Memory B cell (primary cell): ENCODE results near the gene FUBP1.
"Not testable (repeated sequence)": the region's sequence is repeated elsewhere in the genome, so short reads cannot be mapped to it uniquely, and the experiment has no call there.

Experiments used
- ATAC-seq: fragments of 150-1000 bp; cut with Tn5 transposase; 2 replicates; pipeline ENCODE4 v1.10.0; 2021; ENCODE audit warnings: low read depth, mild to moderate bottlenecking, moderate library complexity
- DNase-seq, 2 donors: peaks; one replicate each; pipeline ENCODE4 v3.0.0; 2022; ENCODE audit warnings: low spot score in 2 of 2
- H3K27ac Mint-ChIP-seq: one replicate; pipeline ENCODE4 v1.8.0; 2022; ENCODE audit warnings: mild to moderate bottlenecking, moderate library complexity, mixed read lengths
- H3K27me3 Mint-ChIP-seq: one replicate; pipeline ENCODE4 v1.8.0; 2022; ENCODE audit warnings: mixed read lengths
- H3K36me3 Mint-ChIP-seq: one replicate; pipeline ENCODE4 v1.8.0; 2022; ENCODE audit warnings: mild to moderate bottlenecking, mixed read lengths
- H3K4me1 Mint-ChIP-seq: one replicate; pipeline ENCODE4 v1.8.0; 2022; ENCODE audit warnings: mixed read lengths
- H3K4me3 Mint-ChIP-seq: one replicate; pipeline ENCODE4 v1.8.0; 2022; ENCODE audit warnings: mild to moderate bottlenecking, moderate library complexity, mixed read lengths
- H3K9me3 Mint-ChIP-seq: one replicate; pipeline ENCODE4 v1.8.0; 2022; ENCODE audit warnings: mixed read lengths

FUBP1 gene

GRCh38 chr1:77948841-77949424, 29.9 kb downstream of the FUBP1 start:
- Mint-ChIP-seq H3K27me3 (no peaks in the 10 kb centered on the region), H3K27ac (no peak overlapping the region), H3K9me3 (no peaks in the 10 kb centered on the region), H3K4me1 (peaks cover 15% of the 10 kb centered on the region), H3K4me3 (no peak overlapping the region), H3K36me3 (peaks cover 28% of the 10 kb centered on the region)
- ATAC-seq, result peak; percentile 60
- DNase-seq, result no peak

- no peak for DNase-seq
- H3K27ac Mint-ChIP-seq, result no peak overlapping the region
- no peak overlapping the region for H3K4me3 Mint-ChIP-seq
- H3K4me1 Mint-ChIP-seq, result peaks cover 5% of the 10 kb centered on the region
- H3K27me3 Mint-ChIP-seq, result no peaks in the 10 kb centered on the region
- H3K9me3 Mint-ChIP-seq, result no peaks in the 10 kb centered on the region
- H3K36me3 Mint-ChIP-seq, result peaks cover 28% of the 10 kb centered on the region
- ATAC-seq, result no peak
Measured at GRCh38 chr1:77945345-77945744, 33.5 kb downstream of the FUBP1 start.

GRCh38 chr1:77942400-77943140, 36.3 kb downstream of the FUBP1 start:
- Mint-ChIP-seq H3K4me3 (no peak overlapping the region), H3K27me3 (no peaks in the 10 kb centered on the region), H3K9me3 (no peaks in the 10 kb centered on the region), H3K36me3 (peaks cover 18% of the 10 kb centered on the region), H3K4me1 (peaks cover 2% of the 10 kb centered on the region), H3K27ac (peak overlapping the region; percentile 39)
- no peak for ATAC-seq
- DNase-seq, result no peak

GRCh38 chr1:77940921-77941570, 37.8 kb downstream of the FUBP1 start:
- H3K4me3 Mint-ChIP-seq, result no peak overlapping the region
- ATAC-seq (no peak), DNase-seq (no peak)
- H3K27ac Mint-ChIP-seq, result peak overlapping the region; percentile 4
- H3K4me1 Mint-ChIP-seq, result peaks cover 2% of the 10 kb centered on the region
- peaks cover 15% of the 10 kb centered on the region for H3K36me3 Mint-ChIP-seq
- no peaks in the 10 kb centered on the region for H3K9me3 Mint-ChIP-seq
- H3K27me3 Mint-ChIP-seq, result no peaks in the 10 kb centered on the region

- peaks cover 9% of the 10 kb centered on the region for H3K36me3 Mint-ChIP-seq
- ATAC-seq (no peak), DNase-seq (no peak)
- H3K27me3 Mint-ChIP-seq, result no peaks in the 10 kb centered on the region
- no peak overlapping the region for H3K4me3 Mint-ChIP-seq
- no peak overlapping the region for H3K27ac Mint-ChIP-seq
- no peaks in the 10 kb centered on the region for H3K9me3 Mint-ChIP-seq
- peaks cover 2% of the 10 kb centered on the region for H3K4me1 Mint-ChIP-seq
Measured at GRCh38 chr1:77938651-77939050, 40.2 kb downstream of the FUBP1 start.

- Mint-ChIP-seq H3K4me3 (no peak overlapping the region), H3K27me3 (no peaks in the 10 kb centered on the region), H3K4me1 (peaks cover 7% of the 10 kb centered on the region), H3K27ac (no peak overlapping the region), H3K36me3 (peaks cover 10% of the 10 kb centered on the region), H3K9me3 (no peaks in the 10 kb centered on the region)
- ATAC-seq (no peak), DNase-seq (no peak)
Measured at GRCh38 chr1:77929806-77930205, 49.1 kb downstream of the FUBP1 start.

GRCh38 chr1:77927414-77927813, 51.5 kb downstream of the FUBP1 start:
- Mint-ChIP-seq H3K27ac (no peak overlapping the region), H3K27me3 (no peaks in the 10 kb centered on the region)
- no peak for ATAC-seq

GRCh38 chr1:77926561-77927357, 52.1 kb downstream of the FUBP1 start:
- no peaks in the 10 kb centered on the region for H3K27me3 Mint-ChIP-seq
- peak overlapping the region; percentile 83 for H3K4me3 Mint-ChIP-seq
- DNase-seq, result no peak
- peaks cover 7% of the 10 kb centered on the region for H3K4me1 Mint-ChIP-seq
- peaks cover 8% of the 10 kb centered on the region for H3K36me3 Mint-ChIP-seq
- H3K9me3 Mint-ChIP-seq, result no peaks in the 10 kb centered on the region
- peak; percentile 72 for ATAC-seq
- H3K27ac Mint-ChIP-seq, result peak overlapping the region; percentile 73

More at GRCh38 chr1:77927414-77927813, 51.5 kb downstream of the FUBP1 start:
- no peak for DNase-seq
- Mint-ChIP-seq H3K4me1 (peaks cover 7% of the 10 kb centered on the region), H3K36me3 (peaks cover 8% of the 10 kb centered on the region), H3K9me3 (no peaks in the 10 kb centered on the region), H3K4me3 (peak overlapping the region; percentile 84)

- Mint-ChIP-seq H3K27ac (peak overlapping the region; percentile 73), H3K27me3 (no peaks in the 10 kb centered on the region), H3K36me3 (peaks cover 8% of the 10 kb centered on the region), H3K4me1 (peaks cover 7% of the 10 kb centered on the region), H3K4me3 (no peak overlapping the region), H3K9me3 (no peaks in the 10 kb centered on the region)
- DNase-seq (no peak), ATAC-seq (no peak)
Measured at GRCh38 chr1:77925956-77926355, 52.9 kb downstream of the FUBP1 start.

GRCh38 chr1:77925518-77925917, 53.4 kb downstream of the FUBP1 start:
- no peak for DNase-seq
- H3K27ac Mint-ChIP-seq, result no peak overlapping the region
- no peak for ATAC-seq
- H3K27me3 Mint-ChIP-seq, result no peaks in the 10 kb centered on the region
- H3K9me3 Mint-ChIP-seq, result no peaks in the 10 kb centered on the region
- peaks cover 7% of the 10 kb centered on the region for H3K4me1 Mint-ChIP-seq
- H3K4me3 Mint-ChIP-seq, result no peak overlapping the region
- H3K36me3 Mint-ChIP-seq, result peaks cover 4% of the 10 kb centered on the region

GRCh38 chr1:77918918-77919317, 60.0 kb downstream of the FUBP1 start:
- not testable (repeated sequence) for H3K36me3 Mint-ChIP-seq, DNase-seq, H3K27me3 Mint-ChIP-seq, ATAC-seq, H3K4me3 Mint-ChIP-seq, H3K9me3 Mint-ChIP-seq, H3K4me1 Mint-ChIP-seq
- peak overlapping the region; percentile 19 for H3K27ac Mint-ChIP-seq

GRCh38 chr1:77910116-77910515, 68.8 kb downstream of the FUBP1 start:
- no peak overlapping the region for H3K4me3 Mint-ChIP-seq
- no peak overlapping the region for H3K27ac Mint-ChIP-seq
- DNase-seq (no peak), ATAC-seq (no peak)
- H3K36me3 Mint-ChIP-seq, result no peaks in the 10 kb centered on the region
- no peaks in the 10 kb centered on the region for H3K9me3 Mint-ChIP-seq
- H3K4me1 Mint-ChIP-seq, result no peaks in the 10 kb centered on the region
- H3K27me3 Mint-ChIP-seq, result no peaks in the 10 kb centered on the region

GRCh38 chr1:77906624-77907023, 72.2 kb downstream of the FUBP1 start:
- no peaks in the 10 kb centered on the region for H3K27me3 Mint-ChIP-seq
- no peaks in the 10 kb centered on the region for H3K4me1 Mint-ChIP-seq
- DNase-seq (no peak), ATAC-seq (no peak)
- H3K27ac Mint-ChIP-seq, result no peak overlapping the region
- no peaks in the 10 kb centered on the region for H3K36me3 Mint-ChIP-seq
- H3K4me3 Mint-ChIP-seq, result no peak overlapping the region
- no peaks in the 10 kb centered on the region for H3K9me3 Mint-ChIP-seq

- H3K36me3 Mint-ChIP-seq, result no peaks in the 10 kb centered on the region
- no peaks in the 10 kb centered on the region for H3K9me3 Mint-ChIP-seq
- H3K27ac Mint-ChIP-seq, result no peak overlapping the region
- no peak overlapping the region for H3K4me3 Mint-ChIP-seq
- H3K4me1 Mint-ChIP-seq, result no peaks in the 10 kb centered on the region
- ATAC-seq (no peak), DNase-seq (no peak)
- no peaks in the 10 kb centered on the region for H3K27me3 Mint-ChIP-seq
Measured at GRCh38 chr1:77906019-77906545, 72.8 kb downstream of the FUBP1 start.
